Measurements from ENCODE around the gene AP1G2. TPM values are rescaled to one million over a fixed set of nuclear protein-coding genes. Genes with fewer than 3 reads are reported as not detected.

Gene AP1G2
- total RNA-seq, 4 donors from 2014 or later: 71.6 to 128 (median 114) TPM

GRCh38 chr14:23532658-23533057 is 34.9 kb downstream of the AP1G2 start:
- H3K36me3 ChIP-seq: no peaks in the 10 kb centered on the region
- 94% methylated on average over 7 of the region's 7 CpGs for WGBS, 2 donors
- H3K27me3 ChIP-seq: no peaks in the 10 kb centered on the region
- intact Hi-C loops (cut with DNase I): no loop called here
- no peak for TF ChIP-seq CTCF (IDR thresholded peaks at IDR 0.05)
- no peak for TF ChIP-seq POLR2A (IDR thresholded peaks at IDR 0.05)
- H3K27ac ChIP-seq: no peak overlapping the region
- H3K4me3 ChIP-seq (replicated peaks in 1 of 3): no peak overlapping the region
- no peaks in the 10 kb centered on the region for H3K9me3 ChIP-seq
- no peaks in the 10 kb centered on the region for H3K4me1 ChIP-seq
- DNase-seq: no peak

GRCh38 chr14:23531391-23531790 is 36.2 kb downstream of the AP1G2 start:
- H3K27me3 ChIP-seq: no peaks in the 10 kb centered on the region
- intact Hi-C loops (cut with DNase I): no loop called here
- no peak for TF ChIP-seq POLR2A (IDR thresholded peaks at IDR 0.05)
- no peak for TF ChIP-seq CTCF (IDR thresholded peaks at IDR 0.05)
- no peak for DNase-seq
- no peaks in the 10 kb centered on the region for H3K4me1 ChIP-seq
- no peaks in the 10 kb centered on the region for H3K9me3 ChIP-seq
- no peak overlapping the region for H3K4me3 ChIP-seq (replicated peaks in 1 of 3)
- H3K27ac ChIP-seq: no peak overlapping the region
- WGBS, 2 donors: 93 to 94% methylated on average over 10 to 12 of the region's 12 CpGs
- H3K36me3 ChIP-seq: no peaks in the 10 kb centered on the region

GRCh38 chr14:23530375-23531055 is 37.1 kb downstream of the AP1G2 start:
- 83 to 92% methylated on average over 9 to 10 of the region's 10 CpGs for WGBS, 2 donors
- intact Hi-C loops (cut with DNase I): no loop called here
- no peak overlapping the region for H3K27ac ChIP-seq

DNA sequence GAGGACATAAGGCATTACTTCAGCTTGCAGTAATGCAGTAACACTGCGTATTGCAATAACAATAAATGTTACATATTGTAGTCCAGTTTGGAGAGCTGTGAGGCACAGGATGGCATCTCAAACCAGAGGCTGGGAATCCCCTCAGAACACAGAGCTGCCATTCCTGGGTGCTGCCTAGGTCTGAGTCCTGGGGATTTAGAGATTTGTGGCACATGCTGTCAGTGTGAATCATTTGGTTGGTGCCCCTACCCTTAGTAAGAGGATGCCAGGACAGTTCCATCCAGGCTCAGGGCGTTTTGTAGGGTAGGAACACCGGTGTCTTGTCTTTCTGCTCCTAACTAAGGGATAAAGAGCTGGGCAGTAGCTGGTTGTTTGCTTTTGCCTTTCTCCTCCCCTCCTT is 38.6 kb downstream of the AP1G2 start:
- Histone ChIP-seq H3K4me1 (no peaks in the 10 kb centered on the region), H3K27ac (no peak overlapping the region), H3K9me3 (no peaks in the 10 kb centered on the region), H3K36me3 (no peaks in the 10 kb centered on the region), H3K27me3 (no peaks in the 10 kb centered on the region), H3K4me3 (replicated peaks in 1 of 3) (no peak overlapping the region)
- WGBS, 2 donors: 71 to 95% methylated on average over 3 of the region's 3 CpGs
- no peak for DNase-seq
- TF ChIP-seq CTCF (IDR thresholded peaks at IDR 0.05): no peak
- no peak for TF ChIP-seq POLR2A (IDR thresholded peaks at IDR 0.05)
- intact Hi-C loops (cut with DNase I): no loop called here

More at GRCh38 chr14:23530375-23531055, 37.1 kb downstream of the AP1G2 start:
- Histone ChIP-seq H3K36me3 (no peaks in the 10 kb centered on the region), H3K4me3 (replicated peaks in 1 of 3) (no peak overlapping the region), H3K4me1 (no peaks in the 10 kb centered on the region), H3K9me3 (no peaks in the 10 kb centered on the region), H3K27me3 (no peaks in the 10 kb centered on the region)
- DNase-seq: no peak
- TF ChIP-seq CTCF (IDR thresholded peaks at IDR 0.05) (no peak), POLR2A (IDR thresholded peaks at IDR 0.05) (no peak)

DNA sequence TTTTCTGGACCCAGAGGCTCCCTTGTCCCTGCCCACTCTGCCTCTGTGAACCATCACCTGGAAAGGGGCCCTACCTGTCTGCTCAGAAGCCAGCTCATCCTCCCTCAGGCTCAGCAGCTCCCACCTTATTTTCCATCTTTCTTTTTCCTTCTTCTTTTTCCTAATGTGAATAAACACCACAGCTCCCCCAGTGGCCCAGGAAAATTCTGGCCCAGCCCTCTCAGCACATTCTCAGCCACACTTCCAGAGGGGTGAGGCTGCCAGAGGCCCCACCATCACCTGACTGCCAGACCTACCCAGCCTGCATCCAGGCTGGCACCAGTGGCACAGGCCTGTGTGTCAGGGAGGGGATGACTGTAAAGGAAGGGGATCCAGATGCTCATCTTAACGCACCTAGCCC is 39.0 kb downstream of the AP1G2 start:
- Histone ChIP-seq H3K4me1 (no peaks in the 10 kb centered on the region), H3K27ac (no peak overlapping the region), H3K9me3 (no peaks in the 10 kb centered on the region), H3K27me3 (no peaks in the 10 kb centered on the region), H3K36me3 (no peaks in the 10 kb centered on the region), H3K4me3 (replicated peaks in 1 of 3) (no peak overlapping the region)
- no peak for TF ChIP-seq CTCF (IDR thresholded peaks at IDR 0.05)
- TF ChIP-seq POLR2A (IDR thresholded peaks at IDR 0.05): no peak
- DNase-seq: no peak
- WGBS, 2 donors: 75 to 86% methylated on average over 1 of the region's 1 CpG
- intact Hi-C loops (cut with DNase I): no loop called here

All from thyroid gland (tissue), 4 donors.